NOMO-1 (cell line): ENCODE results near the gene RNPEPL1.
A peak's percentile ranks its signal among the peaks of the same experiment; 100 is the strongest.
"Not testable (repeated sequence)": the region's sequence is repeated elsewhere in the genome, so short reads cannot be mapped to it uniquely, and the experiment has no call there.

Experiments
- DNase-seq, 2 experiments: peaks; one replicate each; lab custom pipeline; 2025; ENCODE audit not compliant: unreplicated experiment in 2 of 2; lab: John Stamatoyannopoulos, UW

The RNPEPL1 gene

DNA sequence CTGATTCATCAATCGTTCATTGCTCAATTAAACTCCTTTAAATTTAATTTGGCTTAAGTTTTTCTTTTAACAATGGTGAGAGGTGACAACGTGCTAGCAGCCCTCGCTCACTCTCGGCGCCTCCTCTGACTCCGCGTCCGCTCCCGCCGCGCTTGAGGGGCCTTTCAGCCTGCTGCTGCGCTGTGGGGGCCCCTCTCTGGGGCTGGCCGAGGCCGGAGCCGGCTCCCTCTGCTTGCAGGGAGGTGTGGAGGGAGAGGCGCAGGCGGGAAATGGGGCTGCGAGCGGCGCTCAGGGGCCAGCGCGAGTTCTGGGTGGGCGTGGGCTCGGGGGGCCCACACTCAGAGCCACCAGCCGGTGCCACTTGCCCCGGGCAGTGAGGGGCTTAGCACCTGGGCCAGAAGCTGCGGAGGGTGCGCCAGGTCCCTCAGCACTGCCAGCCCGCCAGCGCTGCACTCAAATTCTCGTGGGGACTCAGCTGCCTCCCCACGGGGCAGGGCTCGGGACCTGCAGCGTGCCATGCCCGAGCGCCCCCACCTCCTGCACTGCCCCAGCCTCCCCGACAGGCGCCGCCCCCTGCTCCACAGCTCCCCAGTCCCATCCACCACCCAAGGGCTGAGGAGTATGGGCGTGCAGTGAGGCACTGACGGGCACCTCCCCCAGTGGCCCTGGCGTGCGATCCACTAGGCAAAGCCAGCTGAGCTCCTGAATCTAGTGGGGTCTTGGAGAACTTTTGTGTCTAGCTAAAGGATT lies 30.1 kb upstream of the RNPEPL1 start:
- no peak for DNase-seq

DNA sequence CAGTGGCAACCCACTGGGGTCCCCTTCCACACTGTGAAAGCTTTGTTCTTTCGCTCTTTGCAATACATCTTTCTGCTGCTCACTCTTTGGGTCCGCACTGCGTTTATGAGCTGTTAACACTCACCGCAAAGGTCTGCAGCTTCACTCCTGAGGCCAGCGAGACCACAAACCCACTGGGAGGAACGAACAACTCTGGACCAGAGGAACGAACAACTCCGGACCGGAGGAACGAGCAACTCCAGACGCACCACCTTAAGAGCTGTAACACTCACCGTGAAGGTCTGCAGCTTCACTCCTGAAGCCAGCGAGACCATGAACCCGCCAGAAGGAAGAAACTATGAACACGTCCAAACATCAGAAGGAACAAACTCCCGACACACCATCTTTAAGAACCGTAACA lies 29.2 kb upstream of the RNPEPL1 start:
- not testable (repeated sequence) for DNase-seq

DNA sequence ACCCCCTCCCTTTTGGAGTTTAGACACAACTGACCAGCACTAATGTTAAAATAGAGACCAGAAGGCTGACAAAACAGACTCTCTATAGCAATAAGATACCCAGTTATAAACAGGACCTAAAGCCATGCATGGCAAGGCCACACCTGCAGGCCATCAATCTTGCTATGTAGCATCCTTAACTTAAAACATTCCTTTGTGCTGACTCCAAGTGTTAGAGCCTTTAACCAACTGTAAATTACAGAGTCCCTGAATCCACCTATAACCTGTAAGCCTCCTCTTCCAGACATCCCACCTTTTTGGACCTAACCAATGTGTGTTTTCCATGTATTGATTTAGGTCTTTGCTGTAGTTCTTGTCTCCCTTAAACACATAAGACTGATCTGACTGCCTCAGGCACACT lies 28.4 kb upstream of the RNPEPL1 start:
- DNase-seq: no peak

DNA sequence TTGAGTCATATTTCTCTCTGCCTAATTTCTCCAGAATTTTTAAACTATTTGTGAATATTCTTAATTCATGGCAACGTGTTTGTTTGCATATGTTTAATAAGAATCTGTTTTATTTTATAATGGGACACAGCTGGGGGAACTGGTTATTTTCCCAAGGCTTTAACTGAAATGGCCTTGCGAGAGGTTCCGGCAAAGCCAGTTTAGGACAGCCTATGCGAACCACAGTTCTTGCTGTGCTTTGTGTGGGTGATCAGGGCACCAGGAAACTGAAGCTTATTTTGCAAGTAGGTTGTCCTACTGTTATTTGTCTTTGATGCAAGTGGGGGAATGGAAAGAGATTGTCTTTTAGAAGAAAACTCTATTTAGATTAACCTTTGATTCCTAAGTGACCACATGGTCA lies 17.0 kb upstream of the RNPEPL1 start:
- DNase-seq: no peak

DNA sequence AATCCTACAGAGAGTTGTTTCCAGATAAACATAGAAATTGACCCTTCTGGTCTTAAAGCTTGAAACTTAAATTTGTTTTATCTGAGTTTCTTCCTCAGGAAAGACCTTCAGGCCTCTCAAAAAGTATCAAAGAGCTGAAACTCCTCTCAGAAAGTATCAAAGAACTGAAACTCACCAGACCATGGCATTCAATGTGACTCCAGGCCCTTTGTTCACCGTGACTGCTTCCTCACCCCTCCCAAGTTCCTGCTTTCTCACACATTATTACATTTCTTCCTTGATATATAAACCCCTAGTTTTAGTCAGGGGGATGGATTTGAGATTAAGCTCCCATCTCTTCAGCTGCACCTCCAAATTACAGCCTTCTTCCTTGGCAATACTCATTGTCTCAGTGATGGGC lies 16.5 kb upstream of the RNPEPL1 start:
- DNase-seq: no peak

DNA sequence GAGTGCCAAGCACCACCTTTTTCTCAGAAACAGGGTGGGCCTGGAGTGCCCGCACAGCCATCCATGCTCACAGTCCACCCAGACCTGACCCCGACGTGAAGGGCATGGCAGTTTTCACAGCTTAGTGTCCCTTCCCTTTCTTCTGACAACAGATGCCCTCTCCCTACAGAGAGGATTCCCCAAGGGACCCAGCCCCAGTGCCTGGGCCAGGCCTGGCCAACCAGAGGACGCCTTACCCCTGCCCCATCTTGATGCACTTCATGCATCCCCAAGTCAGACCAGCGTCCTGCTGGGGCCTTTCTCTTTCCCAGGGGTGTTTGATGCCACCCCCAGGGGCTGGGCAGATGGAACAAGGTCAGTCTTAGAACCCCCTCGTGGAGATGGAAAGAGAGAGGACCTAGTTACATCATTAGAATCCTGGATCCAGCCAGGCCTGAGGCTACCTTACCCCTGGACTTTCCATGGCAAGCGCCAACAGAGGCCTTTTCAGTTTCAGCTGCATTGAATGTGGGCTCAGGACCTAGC lies 14.3 kb upstream of the RNPEPL1 start:
- no peak for DNase-seq

DNA sequence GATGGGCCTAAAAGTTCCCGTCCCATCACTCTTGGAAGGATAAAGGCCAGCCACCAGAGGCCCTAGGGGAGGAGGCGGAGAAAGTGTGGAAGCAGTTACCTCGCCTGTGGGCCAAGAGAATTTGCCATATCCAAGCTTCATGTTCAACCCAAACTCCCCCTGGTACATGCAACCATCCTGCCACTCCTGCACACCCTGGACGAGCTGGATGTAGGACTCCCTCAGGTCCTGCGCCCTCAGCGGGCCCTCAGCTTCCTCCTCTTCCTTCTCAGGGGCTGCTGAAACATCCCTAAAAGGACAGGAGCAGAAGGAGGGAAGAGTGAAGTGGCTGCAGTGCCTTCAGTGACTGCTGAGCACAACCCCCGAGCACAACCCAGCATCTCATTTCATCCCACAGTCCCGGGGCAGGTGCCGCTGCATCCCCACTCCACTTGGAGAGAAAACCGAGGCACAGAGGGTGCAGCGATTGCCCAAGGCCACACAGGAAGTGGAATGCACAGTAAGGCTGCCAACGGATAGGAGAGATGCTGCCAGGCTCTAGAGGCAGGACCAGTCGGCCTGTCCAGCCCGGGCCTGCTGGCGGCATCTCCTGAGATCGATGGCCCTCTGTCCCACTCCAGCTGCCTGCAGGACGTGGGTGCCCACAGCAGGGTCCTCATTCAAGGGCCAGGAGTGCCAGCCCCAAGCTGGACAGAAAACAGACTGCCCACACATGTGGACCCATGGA lies 13.4 kb upstream of the RNPEPL1 start:
- DNase-seq: no peak

DNA sequence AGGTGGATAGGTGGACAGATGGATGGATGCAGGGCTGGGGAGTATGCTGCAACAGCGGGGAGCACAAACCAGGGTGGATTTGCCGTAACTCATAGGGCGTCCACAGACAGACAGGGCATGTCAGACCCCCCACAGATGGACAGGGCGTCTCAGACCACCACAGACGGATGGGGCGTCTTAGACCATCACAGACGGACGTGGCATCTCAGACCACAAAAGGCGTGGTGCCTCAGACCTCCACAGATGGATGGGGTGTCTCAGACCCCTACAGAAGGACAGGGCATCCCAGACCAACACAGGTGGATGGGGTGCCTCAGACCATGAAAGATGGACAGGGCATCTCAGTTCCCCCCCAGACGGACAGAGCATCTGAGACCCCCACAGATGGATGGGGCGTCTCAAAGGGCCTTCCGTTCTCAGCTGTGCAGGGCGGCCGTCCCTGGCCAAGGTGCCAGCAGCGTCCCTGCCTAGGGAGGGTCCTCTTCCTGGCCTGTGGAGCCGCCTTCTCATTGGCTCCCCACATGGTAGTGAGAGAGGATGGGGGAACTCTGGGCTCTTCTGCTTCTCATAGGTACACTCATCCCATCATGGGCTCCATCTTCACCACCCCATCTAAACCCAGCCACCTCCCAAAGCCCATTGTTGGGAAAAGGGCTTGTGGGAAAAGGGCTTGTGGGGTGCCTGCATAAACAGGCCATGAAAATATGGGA lies 12.6 kb upstream of the RNPEPL1 start:
- no peak for DNase-seq

DNA sequence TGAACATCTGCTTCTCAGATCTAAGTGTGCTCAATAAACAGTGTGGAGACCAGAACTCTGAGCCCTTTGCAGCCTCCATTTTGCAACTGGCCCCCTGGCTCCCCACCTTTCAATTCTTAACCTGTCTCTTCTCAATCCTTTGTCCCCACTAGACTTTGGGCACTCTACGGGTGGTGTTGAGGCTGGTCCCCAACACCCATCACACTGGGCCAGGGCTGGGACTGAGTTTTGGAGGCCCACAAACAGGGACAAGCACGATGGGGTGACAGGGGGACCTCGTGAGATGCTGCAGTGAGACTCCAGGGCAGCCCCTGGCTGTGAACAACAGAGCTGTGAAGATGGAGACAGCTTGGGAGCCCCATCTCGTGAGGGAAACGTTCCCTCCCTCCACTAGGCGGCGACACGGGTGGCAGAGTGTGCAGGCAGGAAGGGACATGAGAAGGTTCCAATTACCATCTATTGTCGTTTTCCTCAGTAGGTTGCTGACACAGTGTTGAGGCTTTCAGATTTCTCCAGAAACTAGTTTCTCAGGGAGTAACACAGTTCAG lies 11.7 kb upstream of the RNPEPL1 start:
- no peak for DNase-seq

DNA sequence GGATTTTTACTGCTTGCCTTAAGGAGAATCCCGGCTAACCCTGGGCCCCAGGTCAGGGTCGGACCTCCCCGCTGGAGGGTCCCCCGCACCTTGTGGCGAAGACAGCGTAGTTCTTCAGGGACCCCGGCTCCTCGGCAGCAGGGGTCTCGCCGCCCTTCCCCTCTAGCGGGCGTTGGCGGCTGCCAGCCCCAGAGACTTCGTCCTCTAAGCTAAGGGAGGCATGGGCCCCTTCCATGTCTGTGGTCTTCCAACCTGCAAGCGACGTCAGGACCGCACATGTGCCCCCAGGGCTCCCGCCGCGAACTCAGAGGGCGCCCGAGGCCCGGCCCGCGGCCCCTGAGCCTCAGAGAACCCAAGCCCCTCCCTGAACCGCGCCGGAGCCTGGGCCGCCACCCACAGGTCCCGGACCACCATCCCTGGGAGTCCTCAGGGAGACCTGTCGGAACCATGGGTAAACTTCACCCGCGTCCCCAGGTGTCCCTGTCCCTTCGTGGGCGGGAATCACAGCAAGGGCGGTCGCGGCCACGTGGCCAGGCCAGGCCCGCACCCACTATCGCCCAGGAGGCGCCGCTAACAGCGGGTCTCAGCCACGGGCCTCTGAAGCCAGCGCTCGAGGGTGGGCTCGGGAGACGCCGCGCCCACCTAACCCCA lies 11.1 kb upstream of the RNPEPL1 start:
- DNase-seq: no peak

DNA sequence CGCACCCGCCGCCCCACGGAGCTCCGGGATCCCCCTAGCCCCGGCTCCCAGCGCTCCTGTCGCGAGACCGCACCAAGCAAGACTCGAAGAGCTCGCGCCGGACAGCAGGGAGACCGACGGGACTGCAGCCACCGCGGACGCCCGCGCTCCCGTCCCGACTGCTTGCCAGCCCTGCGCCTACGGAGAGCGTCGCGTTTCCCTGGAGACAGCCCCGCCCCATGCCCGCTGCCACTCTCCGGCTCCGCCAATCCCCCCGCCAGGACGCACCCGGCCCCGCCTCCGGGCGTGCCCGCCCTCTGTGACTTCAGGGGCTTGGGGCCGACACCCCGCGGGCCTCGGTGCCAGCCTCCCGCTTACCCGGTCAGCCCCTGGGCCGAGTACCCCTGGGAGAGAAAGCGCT lies 10.5 kb upstream of the RNPEPL1 start, which contains the start of gene ANKMY1:
Gene ANKMY1 (minus strand): TSS at position 181 of the 400 bp plus-strand sequence. CDS start 653 bp downstream, outside the sequence.
- DNase-seq: no peak

DNA sequence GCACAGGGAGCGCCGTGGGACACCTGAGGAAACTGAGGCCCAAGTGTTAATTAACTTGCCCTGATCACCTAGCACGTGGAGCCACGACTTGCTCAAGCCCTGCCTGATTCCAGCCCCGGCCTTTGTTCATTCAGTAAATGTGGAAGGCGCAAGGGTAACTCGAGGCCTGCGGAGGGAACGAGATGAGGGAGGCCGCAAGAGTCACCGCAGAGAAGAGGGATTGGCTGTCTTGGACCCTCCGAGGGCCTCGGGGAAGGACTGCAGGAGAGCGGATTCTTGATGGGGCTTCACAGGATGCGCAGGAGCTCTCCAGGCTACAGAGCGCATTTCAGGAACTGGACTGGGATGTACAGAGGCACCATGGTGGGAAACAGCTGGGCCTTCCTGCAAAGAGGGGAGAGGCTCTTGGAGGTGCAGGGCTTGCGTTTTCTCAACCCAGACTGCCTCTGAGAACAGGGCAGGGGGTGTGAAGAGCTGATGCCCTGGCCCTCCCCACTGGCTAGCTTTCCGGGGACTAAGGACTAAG lies 10.0 kb upstream of the RNPEPL1 start:
- no peak for DNase-seq

DNA sequence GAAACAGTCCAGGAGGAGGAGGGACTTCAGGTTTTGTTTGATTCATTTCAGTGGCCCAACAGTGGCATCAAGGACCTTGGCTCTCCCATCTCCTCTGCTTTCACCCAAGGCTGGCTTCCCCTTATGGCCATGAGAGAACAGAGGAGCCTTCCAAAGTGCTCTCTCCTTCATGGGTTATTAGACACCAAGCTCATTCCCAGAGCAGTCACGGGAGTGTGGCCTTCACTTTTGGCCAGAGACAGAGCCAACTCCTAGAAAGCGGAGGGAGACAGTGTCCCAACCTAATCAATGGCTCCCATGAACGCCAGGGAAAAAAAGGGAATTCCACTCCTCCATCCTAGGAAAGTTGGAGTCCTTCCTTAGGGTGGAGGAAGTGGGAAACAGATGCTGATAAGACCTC lies 9.0 kb upstream of the RNPEPL1 start:
- no peak for DNase-seq

DNA sequence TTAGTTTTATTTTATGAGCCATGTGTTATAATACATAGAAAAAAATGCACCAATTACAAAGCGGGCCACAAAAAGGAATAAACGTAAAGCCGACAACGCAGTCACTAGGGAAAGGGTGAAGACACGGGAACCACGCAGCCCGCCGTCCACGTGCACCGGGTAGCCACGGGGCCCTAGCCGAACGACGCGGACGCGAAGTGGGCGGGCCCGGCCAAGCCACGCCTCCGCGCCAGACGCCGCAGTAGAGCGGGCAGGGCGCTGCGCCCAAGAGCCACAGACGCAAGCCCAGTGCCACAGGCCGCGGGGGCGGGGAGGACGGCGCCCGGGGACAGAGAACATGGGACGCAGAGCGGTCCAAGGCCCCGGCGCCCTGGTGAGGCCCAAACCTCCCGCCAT lies 8.2 kb upstream of the RNPEPL1 start, which contains the start of gene DUSP28:
Gene DUSP28 (plus strand): TSS at position 274 of the 396 bp plus-strand sequence. CDS start 328 bp downstream, outside the sequence.
- peak; percentile 74 to 94 for DNase-seq

DNA sequence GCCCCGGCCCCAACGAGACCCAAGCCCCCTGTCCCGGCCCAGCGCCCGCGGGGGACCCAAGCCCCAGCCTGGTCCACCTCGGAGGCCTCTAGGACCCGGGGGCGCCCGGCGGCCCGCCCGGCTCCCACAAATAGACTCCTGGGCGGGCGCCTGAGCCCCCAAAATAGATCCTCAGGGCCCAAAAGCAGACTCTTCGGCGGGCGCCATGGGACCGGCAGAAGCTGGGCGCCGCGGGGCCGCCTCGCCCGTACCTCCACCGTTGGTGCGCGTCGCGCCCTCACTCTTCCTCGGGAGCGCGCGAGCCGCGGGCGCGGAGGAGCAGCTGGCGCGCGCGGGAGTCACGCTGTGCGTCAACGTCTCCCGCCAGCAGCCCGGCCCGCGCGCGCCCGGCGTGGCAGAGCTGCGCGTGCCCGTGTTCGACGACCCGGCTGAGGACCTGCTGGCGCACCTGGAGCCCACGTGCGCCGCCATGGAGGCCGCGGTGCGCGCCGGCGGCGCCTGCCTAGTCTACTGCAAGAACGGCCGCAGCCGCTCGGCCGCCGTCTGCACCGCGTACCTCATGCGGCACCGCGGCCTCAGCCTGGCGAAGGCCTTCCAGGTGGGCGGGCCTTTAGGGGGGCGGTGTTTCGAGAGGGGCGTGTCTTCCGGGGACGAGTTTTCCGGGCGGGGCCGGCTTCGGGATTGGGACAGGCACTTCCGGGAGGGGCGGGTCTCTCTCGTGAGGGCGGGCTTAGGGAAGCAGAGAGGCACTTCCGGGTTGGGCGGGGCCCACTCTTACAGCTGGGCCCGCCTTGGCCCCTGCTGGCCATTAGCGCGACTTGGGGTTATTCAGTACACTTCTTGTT lies 7.6 kb upstream of the RNPEPL1 start:
- peak; percentile 93 to 99 for DNase-seq

DNA sequence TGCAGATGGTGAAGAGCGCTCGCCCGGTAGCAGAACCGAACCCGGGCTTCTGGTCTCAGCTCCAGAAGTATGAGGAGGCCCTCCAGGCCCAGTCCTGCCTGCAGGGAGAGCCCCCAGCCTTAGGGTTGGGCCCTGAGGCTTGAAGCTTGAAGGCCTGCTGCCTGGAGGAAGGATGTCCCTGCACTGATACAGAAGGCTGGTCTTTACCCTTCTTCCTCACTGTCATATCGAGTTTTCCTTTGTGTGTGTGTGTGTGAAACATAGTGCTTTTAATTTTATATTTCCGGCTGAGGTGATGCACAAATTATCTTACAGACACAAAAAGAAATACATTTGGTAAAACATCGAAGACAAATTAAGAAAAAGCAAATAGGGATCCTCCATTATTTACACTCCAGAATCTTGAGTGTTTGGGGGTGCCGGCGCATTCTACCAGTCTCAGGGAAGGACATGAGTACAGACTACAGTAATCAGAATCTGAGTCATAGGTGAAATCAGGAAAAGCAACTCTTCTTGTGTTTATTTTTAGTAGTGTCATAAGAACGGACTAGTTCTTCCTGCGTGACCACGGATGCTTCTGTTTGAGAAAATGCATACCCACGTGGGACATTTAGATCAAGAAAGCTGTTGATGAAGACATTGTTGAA lies 6.8 kb upstream of the RNPEPL1 start:
- peak; percentile 28 to 72 for DNase-seq

DNA sequence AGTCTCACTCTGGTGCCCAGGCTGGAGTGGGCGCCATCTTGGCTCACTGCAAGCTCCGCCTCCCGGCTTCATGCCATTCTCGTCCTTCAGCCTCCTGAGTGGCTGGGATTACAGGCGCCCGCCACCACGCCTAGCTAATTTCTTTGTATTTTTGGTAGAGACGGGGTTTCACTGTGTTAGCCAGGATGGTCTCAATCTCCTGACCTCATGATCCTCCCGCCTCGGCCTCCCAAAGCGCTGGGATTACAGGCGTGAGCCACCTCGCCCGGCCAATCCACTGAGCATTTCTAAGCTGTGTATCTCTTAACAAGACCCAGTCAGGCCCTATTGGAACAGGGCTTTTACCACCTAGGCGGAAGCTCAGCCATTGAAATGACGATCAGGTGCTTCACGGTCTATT lies 5.1 kb upstream of the RNPEPL1 start:
- not testable (repeated sequence) for DNase-seq

DNA sequence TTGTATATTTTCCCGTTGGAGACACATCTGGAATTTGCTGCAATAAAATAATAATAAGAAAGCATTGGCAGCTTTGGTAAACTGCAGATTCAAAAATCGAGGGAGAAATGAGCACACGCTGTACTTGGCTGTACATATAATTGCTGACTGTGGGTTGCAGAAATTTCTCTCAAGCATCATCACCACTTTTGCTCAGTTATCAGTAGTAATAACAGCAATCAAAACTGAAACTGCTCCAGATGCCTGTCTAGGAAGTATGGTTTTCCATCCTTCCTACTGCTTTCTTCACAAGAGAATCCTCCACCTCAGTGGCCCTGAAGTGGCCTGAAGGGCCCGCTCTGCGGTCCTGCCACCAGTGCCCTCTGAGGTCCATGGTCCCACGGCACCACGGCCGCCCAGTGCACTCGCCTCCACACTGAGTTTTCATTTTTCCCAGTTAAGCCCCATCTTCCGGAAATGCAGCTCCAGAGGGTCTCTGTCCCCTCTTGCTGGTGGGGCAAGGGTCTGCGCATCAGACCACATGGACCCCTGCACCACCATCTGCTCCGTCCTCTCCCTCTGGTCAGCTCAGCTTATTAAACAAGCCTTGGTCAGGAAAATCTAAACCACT lies 4.2 kb upstream of the RNPEPL1 start:
- DNase-seq: no peak
